H1 (cell line): ENCODE measurements around the gene MAPK4.

Experiments used
- EZH2 ChIP-seq: fragments of 200-600 bp; sonication (generic); IDR thresholded peaks from 2 replicates; pipeline ENCODE4 v1.7.1; 2012; ENCODE audit warnings: low read depth, mild to moderate bottlenecking, moderate library complexity, low read length, inconsistent platforms; ENCODE audit not compliant: severe bottlenecking
- GABPA ChIP-seq: IDR thresholded peaks from 2 replicates; pipeline ENCODE4 v1.6.1; 2011; ENCODE audit warnings: mild to moderate bottlenecking, low read length, moderate library complexity, borderline replicate concordance; ENCODE audit not compliant: insufficient read depth
- POLR2AphosphoS5 ChIP-seq: IDR thresholded peaks from 2 replicates; pipeline ENCODE4 v1.6.1; 2011; ENCODE audit warnings: low read depth, low read length

GRCh38 chr18:50622865-50623393 is 63.0 kb downstream of the MAPK4 start:
- no peak for TF ChIP-seq POLR2AphosphoS5
- TF ChIP-seq EZH2, result no peak
- TF ChIP-seq GABPA, result no peak
